Ovary (tissue), 3 donors: ENCODE data around the gene PPFIA2.

Experiments used
- EP300 ChIP-seq: sonication (generic); formaldehyde crosslinking; IDR thresholded peaks from one replicate; pipeline ENCODE4 v1.6.1; 2017; ENCODE audit warnings: antibody characterized with exemption
- POLR2A ChIP-seq: fragments of 450-650 bp; IDR thresholded peaks from one replicate; pipeline ENCODE4 v1.6.1; 2017; ENCODE audit warnings: antibody characterized with exemption, mild to moderate bottlenecking, moderate library complexity
- TF ChIP-seq, protein P1 (sequence below), 3 donors: fragments of 450-650 bp in 2 of 3; fragments of 200-600 bp in 1 of 3; IDR thresholded peaks; one replicate each; pipeline versions ENCODE4 v1.5.1 to v1.8.0; 2016 to 2022; ENCODE audit warnings: antibody characterized with exemption in 3 of 3, mild to moderate bottlenecking in 1 of 3
- donor health status: DM: no; HTN: no; CAD: no.

DNA sequence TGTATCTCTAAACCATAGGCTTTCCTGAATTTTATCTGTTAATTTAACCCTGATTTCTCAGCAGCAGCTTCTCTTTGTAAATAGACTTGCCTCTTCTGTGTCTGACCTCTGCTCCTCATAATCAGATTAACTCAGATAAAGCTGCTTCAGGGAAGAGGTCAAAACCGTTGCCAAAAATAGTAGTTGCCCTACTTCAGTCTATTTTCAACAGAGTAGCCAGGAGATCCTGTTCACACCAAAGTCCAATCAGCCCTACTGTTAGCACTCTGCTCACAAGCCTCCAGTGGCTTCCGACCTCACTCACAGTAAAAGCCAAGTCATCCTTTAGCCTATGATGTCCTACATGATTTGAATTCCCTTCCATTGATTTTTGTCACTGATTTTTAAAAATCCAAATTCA lies 258.4 kb downstream of the PPFIA2 start:
- TF ChIP-seq, protein P1, sequence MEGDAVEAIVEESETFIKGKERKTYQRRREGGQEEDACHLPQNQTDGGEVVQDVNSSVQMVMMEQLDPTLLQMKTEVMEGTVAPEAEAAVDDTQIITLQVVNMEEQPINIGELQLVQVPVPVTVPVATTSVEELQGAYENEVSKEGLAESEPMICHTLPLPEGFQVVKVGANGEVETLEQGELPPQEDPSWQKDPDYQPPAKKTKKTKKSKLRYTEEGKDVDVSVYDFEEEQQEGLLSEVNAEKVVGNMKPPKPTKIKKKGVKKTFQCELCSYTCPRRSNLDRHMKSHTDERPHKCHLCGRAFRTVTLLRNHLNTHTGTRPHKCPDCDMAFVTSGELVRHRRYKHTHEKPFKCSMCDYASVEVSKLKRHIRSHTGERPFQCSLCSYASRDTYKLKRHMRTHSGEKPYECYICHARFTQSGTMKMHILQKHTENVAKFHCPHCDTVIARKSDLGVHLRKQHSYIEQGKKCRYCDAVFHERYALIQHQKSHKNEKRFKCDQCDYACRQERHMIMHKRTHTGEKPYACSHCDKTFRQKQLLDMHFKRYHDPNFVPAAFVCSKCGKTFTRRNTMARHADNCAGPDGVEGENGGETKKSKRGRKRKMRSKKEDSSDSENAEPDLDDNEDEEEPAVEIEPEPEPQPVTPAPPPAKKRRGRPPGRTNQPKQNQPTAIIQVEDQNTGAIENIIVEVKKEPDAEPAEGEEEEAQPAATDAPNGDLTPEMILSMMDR (IDR thresholded peaks at IDR 0.05), result no peak
- TF ChIP-seq POLR2A (no peak), EP300 (no peak)
